Esophagus squamous epithelium (tissue), 4 donors: ENCODE data around the gene ATXN2L.

ENCODE experiments used
- POLR2A ChIP-seq, 4 donors: fragments of 450-650 bp; IDR thresholded peaks; one replicate each; pipeline ENCODE4 v1.6.1; 2017; ENCODE audit warnings: antibody characterized with exemption in 4 of 4, mild to moderate bottlenecking in 4 of 4, moderate library complexity in 3 of 4
- TF ChIP-seq, protein P1 (sequence below), 6 experiments: fragments of 450-650 bp in 4 of 6; fragments of 200-600 bp in 2 of 6; sonication (generic) in 2 of 6; IDR thresholded peaks; one replicate each; pipeline ENCODE4 v1.5.1; 2016 to 2019; ENCODE audit warnings: antibody characterized with exemption in 6 of 6, mild to moderate bottlenecking in 4 of 6, moderate library complexity in 4 of 6

- TF ChIP-seq, protein P1, sequence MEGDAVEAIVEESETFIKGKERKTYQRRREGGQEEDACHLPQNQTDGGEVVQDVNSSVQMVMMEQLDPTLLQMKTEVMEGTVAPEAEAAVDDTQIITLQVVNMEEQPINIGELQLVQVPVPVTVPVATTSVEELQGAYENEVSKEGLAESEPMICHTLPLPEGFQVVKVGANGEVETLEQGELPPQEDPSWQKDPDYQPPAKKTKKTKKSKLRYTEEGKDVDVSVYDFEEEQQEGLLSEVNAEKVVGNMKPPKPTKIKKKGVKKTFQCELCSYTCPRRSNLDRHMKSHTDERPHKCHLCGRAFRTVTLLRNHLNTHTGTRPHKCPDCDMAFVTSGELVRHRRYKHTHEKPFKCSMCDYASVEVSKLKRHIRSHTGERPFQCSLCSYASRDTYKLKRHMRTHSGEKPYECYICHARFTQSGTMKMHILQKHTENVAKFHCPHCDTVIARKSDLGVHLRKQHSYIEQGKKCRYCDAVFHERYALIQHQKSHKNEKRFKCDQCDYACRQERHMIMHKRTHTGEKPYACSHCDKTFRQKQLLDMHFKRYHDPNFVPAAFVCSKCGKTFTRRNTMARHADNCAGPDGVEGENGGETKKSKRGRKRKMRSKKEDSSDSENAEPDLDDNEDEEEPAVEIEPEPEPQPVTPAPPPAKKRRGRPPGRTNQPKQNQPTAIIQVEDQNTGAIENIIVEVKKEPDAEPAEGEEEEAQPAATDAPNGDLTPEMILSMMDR (IDR thresholded peaks at IDR 0.05) = no peak
- no peak for TF ChIP-seq POLR2A (IDR thresholded peaks at IDR 0.05)
Observed at GRCh38 chr16:28821874-28822519, 802 bp upstream of the ATXN2L start.
